Tibial nerve (tissue), 4 donors: Measurements from ENCODE around the gene ST3GAL3. TPM values are rescaled to one million over a fixed set of nuclear protein-coding genes. Genes with fewer than 3 reads are reported as not detected.

ENCODE experiments used
- DNase-seq, 2 donors: peaks; one replicate each; pipeline ENCODE4 v3.0.0-alpha.2; 2019; ENCODE audit warnings: low spot score in 2 of 2
- H3K27ac ChIP-seq, 4 donors: fragments of 200-600 bp; sonication (generic) in 3 of 4; one replicate each; pipeline ENCODE4 v1.5.1; 2017 to 2019; ENCODE audit warnings: mild to moderate bottlenecking in 1 of 4
- H3K27me3 ChIP-seq, 2 donors: fragments of 200-600 bp; sonication (generic) in 1 of 2; one replicate each; pipeline versions ENCODE4 v1.5.1 to v1.6.0; 2017 to 2019
- H3K36me3 ChIP-seq, 3 donors: fragments of 200-600 bp; sonication (generic); one replicate each; pipeline ENCODE4 v1.5.1; 2018 to 2019
- H3K4me1 ChIP-seq, 4 donors: fragments of 200-600 bp; sonication (generic) in 3 of 4; one replicate each; pipeline ENCODE4 v1.5.1; 2017 to 2019
- H3K4me3 ChIP-seq, 4 donors: fragments of 200-600 bp; sonication (generic) in 3 of 4; one replicate each; pipeline ENCODE4 v1.5.1; 2017 to 2019; ENCODE audit warnings: mild to moderate bottlenecking in 1 of 4, moderate library complexity in 1 of 4
- H3K9me3 ChIP-seq, 4 donors: fragments of 200-600 bp; sonication (generic) in 3 of 4; one replicate each; pipeline ENCODE4 v1.5.1; 2017 to 2019
- EP300 ChIP-seq, 2 donors: sonication (generic); formaldehyde crosslinking; IDR thresholded peaks; one replicate each; pipeline ENCODE4 v1.6.1; 2017; ENCODE audit warnings: antibody characterized with exemption in 2 of 2, mild to moderate bottlenecking in 1 of 2
- POLR2A ChIP-seq, 2 donors: fragments of 450-650 bp; IDR thresholded peaks; one replicate each; pipeline ENCODE4 v1.6.1; 2017; ENCODE audit warnings: antibody characterized with exemption in 2 of 2, mild to moderate bottlenecking in 2 of 2, moderate library complexity in 2 of 2
- WGBS, 2 donors: methylation state at CpG; one replicate each; pipeline ENCODE4 v1.1.5; 2018; 5-methylcytosine and 5-hydroxymethylcytosine counted together
- total RNA-seq, 4 donors: library from RNA; depleted of rRNA; stranded (reverse); fragments of >200 nt; gene quantifications; one replicate each; pipeline ENCODE4 v1.1.0, GENCODE V29; 2016
- TF ChIP-seq, protein P1 (sequence below), 5 experiments: fragments of 200-600 bp in 3 of 5; fragments of 450-650 bp in 2 of 5; sonication (generic) in 3 of 5; IDR thresholded peaks; one replicate each; pipeline ENCODE4 v1.5.1; 2016 to 2019; ENCODE audit warnings: antibody characterized with exemption in 5 of 5, mild to moderate bottlenecking in 3 of 5, moderate library complexity in 2 of 5

Gene ST3GAL3
- total RNA-seq, 4 donors from 2014 or later: 20.7 to 27.0 (median 24.1) TPM

DNA sequence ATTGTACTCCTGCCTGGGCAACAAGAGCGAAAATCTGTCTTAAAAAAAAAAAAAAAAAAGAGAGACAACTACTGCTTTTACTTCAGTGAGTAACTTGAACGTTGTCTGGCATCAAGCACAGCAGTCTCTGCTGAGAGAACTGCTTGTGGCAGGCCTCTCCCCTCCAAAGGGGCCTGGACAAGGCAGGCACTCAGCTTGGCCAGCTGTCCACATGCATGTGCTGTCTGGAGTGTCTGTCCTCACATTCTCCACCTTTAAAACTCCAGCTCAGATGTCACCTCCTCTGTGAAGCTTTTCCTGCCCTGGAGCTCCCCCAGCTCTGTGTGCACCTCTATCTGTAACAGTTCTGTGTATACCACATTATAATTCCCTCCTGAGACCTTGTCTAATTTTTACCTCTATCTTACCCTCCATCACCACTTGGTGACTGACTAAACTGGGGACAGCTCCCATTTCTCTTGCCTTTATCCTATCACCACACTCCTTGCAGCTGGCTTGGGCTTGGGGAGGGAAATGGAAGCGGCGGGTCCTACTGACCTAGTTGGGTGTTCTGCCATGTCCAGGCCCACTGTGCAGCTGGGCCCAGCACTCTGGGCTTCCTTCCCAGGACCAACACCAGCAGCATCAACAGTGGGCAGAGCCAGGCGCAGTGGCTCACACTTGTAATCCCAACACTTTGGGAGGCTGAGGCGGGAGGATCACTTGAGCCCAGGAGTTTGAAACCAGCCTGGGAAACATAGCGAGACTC is 154.8 kb downstream of the ST3GAL3 start:
- 91 to 92% methylated on average over 7 of the region's 7 CpGs for WGBS, 2 donors
- Histone ChIP-seq H3K27me3 (no peaks in the 10 kb centered on the region), H3K4me3 (no peak overlapping the region), H3K36me3 (peaks cover 0 to 6% (median 0%) of the 10 kb centered on the region in 3 donors), H3K9me3 (no peaks in the 10 kb centered on the region), H3K27ac (no peak overlapping the region), H3K4me1 (peaks cover 0 to 26% (median 5%) of the 10 kb centered on the region in 4 donors)
- TF ChIP-seq, protein P1, sequence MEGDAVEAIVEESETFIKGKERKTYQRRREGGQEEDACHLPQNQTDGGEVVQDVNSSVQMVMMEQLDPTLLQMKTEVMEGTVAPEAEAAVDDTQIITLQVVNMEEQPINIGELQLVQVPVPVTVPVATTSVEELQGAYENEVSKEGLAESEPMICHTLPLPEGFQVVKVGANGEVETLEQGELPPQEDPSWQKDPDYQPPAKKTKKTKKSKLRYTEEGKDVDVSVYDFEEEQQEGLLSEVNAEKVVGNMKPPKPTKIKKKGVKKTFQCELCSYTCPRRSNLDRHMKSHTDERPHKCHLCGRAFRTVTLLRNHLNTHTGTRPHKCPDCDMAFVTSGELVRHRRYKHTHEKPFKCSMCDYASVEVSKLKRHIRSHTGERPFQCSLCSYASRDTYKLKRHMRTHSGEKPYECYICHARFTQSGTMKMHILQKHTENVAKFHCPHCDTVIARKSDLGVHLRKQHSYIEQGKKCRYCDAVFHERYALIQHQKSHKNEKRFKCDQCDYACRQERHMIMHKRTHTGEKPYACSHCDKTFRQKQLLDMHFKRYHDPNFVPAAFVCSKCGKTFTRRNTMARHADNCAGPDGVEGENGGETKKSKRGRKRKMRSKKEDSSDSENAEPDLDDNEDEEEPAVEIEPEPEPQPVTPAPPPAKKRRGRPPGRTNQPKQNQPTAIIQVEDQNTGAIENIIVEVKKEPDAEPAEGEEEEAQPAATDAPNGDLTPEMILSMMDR (IDR thresholded peaks at IDR 0.05): no peak
- TF ChIP-seq POLR2A (IDR thresholded peaks at IDR 0.05): no peak
- no peak for TF ChIP-seq EP300 (IDR thresholded peaks at IDR 0.05)
- DNase-seq: no peak

DNA sequence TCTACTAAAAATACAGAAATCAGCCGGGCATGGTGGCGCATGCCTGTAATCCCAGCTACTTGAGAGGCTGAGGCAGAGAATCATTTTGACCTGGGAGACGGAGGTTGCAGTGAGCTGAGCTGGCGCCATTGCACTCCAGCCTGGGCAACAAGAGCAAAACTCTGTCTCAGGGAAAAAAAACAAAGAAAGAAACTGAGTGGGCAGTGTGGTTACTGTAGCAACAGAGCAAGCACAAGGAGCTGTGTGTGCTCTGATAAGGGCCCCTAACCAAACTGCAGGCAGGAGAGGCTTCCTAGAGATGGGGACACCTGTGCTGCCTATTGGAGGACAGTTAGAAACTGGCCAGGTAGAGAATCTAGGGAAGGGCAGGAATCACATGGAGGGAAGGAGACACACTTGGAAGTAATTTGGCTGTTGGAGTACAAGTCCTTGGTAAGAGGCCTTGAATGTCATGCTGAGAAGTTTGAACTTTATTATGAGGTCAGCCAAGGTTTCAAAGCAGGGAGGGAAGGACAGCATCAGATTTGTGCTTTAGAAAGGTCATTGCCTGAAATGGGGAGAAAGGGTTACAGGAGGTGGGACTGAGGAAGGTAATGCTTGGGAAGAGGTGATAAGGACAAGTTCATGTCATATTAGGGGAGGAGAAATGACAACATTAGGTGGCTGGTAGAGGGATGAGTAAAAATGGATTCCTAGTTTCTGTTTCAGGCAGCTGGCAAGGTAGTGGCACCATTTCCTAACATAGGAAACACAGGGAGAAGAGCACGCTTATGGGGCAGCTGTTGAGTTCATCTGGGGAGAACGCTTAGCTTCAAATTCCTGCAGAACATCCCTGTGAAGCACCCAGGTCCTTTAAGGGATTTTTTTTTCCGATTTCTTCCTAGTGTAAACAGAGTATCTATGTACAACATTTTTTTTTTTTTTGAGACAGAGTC is 157.0 kb downstream of the ST3GAL3 start:
- peaks cover 0 to 26% (median 7%) of the 10 kb centered on the region in 4 donors for H3K4me1 ChIP-seq
- TF ChIP-seq, protein P1 (IDR thresholded peaks at IDR 0.05): no peak
- TF ChIP-seq POLR2A (IDR thresholded peaks at IDR 0.05) (no peak), EP300 (IDR thresholded peaks at IDR 0.05) (no peak)
- no peaks in the 10 kb centered on the region for H3K9me3 ChIP-seq
- peak overlapping the region in 1 of 4 donors; percentile 55 for H3K27ac ChIP-seq
- no peak overlapping the region for H3K4me3 ChIP-seq
- 76 to 84% methylated on average over 7 of the region's 7 CpGs for WGBS, 2 donors
- no peaks in the 10 kb centered on the region for H3K36me3 ChIP-seq
- no peaks in the 10 kb centered on the region for H3K27me3 ChIP-seq
- no peak for DNase-seq

DNA sequence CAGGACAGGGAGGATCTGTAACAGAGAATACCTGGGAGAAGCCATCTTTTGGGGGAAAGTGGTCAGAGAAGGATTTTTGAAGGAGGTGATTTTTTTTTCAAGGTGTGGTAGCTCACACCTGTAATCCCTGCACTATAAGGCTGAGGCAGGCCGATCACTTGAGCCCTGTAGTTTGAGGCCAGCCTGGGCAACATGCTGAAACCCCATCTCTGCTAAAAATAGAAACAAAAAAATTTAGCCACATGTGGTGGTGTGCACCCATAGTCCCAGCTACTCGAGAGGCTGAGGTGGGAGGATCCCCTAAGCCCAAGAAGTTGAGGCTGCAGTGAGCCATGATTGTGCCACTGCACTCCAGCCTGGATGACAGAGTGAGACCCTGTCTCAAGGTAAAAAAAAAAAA is 158.9 kb downstream of the ST3GAL3 start:
- H3K27ac ChIP-seq: no peak overlapping the region
- H3K4me1 ChIP-seq: peaks cover 0 to 26% (median 7%) of the 10 kb centered on the region in 4 donors
- 85 to 100% methylated on average over 2 of the region's 2 CpGs for WGBS, 2 donors
- H3K9me3 ChIP-seq: no peaks in the 10 kb centered on the region
- no peaks in the 10 kb centered on the region for H3K27me3 ChIP-seq
- H3K4me3 ChIP-seq: no peak overlapping the region
- H3K36me3 ChIP-seq: no peaks in the 10 kb centered on the region
- DNase-seq: no peak
- TF ChIP-seq POLR2A (IDR thresholded peaks at IDR 0.05) (no peak), EP300 (IDR thresholded peaks at IDR 0.05) (no peak)
- TF ChIP-seq, protein P1 (IDR thresholded peaks at IDR 0.05): no peak

DNA sequence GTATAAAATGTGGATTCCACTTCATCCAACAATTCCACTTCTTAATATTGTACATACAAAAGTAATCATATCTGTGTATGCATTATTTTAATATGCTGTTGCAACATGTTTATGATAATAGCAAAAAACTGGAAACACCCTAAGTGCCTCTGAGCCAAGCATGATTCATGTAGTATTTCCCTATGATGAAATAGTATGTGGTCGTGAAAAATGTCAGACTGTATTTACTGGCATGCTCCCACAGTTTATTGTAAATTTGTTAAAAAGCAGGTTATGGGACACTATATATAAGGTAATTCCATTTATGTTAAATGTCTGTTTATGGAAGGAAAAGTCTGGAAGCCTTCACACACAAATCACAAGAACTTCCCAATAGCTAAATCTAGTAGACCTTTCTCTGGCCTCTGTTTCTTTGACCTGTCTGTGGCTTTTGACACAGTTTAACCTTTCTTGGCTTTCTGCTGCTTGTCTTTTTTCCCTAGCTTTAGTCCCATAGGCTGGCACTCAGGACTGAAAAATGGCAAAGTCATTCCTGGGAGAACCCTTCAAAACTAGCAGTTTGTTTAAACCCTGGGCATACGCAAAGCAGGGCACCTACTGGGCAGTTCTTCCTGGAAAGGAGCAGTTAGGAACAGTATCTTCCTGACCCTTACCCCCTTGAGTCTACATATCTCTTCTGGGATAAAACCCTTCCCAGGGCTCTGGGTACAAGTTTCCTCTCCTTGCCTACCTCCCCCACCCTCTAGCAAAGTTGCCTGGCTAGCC is 160.8 kb downstream of the ST3GAL3 start:
- TF ChIP-seq EP300 (IDR thresholded peaks at IDR 0.05) (peak in 1 of 2 donors; percentile 8), POLR2A (IDR thresholded peaks at IDR 0.05) (no peak)
- TF ChIP-seq, protein P1 (IDR thresholded peaks at IDR 0.05): no peak
- DNase-seq: no peak
- no peaks in the 10 kb centered on the region for H3K9me3 ChIP-seq
- no peaks in the 10 kb centered on the region for H3K36me3 ChIP-seq
- 34 to 37% methylated on average over 2 of the region's 2 CpGs for WGBS, 2 donors
- no peak overlapping the region for H3K27ac ChIP-seq
- H3K4me1 ChIP-seq: peaks cover 0 to 26% (median 7%) of the 10 kb centered on the region in 4 donors
- no peaks in the 10 kb centered on the region for H3K27me3 ChIP-seq
- no peak overlapping the region for H3K4me3 ChIP-seq
